Measurements from ENCODE around the gene C9orf85. TPM values are rescaled to one million over a fixed set of nuclear protein-coding genes. Genes with fewer than 3 reads are reported as not detected.

The C9orf85 gene
- total and polyA plus RNA-seq, 2 of the 4 experiments (the other 2 are of a cell fraction), result 4.3 to 8.4 TPM

GRCh38 chr9:71895955-71896354, 15.5 kb upstream of the C9orf85 start:
- Histone ChIP-seq H3K23ac (ENCODE audit: low read depth, low read length) (no peak overlapping the region), H3K36me3 (ENCODE audit: control insufficient read depth, insufficient read depth, low read length) (no peaks in the 10 kb centered on the region), H3K4ac (ENCODE audit: low read depth, low read length) (no peak overlapping the region), H2BK5ac (ENCODE audit: low read depth, low read length, poor library complexity, severe bottlenecking) (no peak overlapping the region), H3K4me3 (ENCODE audit: insufficient read depth, low read depth, low read length) (no peak overlapping the region), H2BK15ac (ENCODE audit: low read depth, low read length) (no peak overlapping the region), H3K79me1 (ENCODE audit: low read depth in 1 of 2, low read length in 2 of 2) (peaks cover 11 to 55% of the 10 kb centered on the region in 2 experiments), H3K4me1 (ENCODE audit: control insufficient read depth, insufficient read depth, low read length) (no peaks in the 10 kb centered on the region; the same call in none of the 2 replicates), H2AFZ (replicated peaks; ENCODE audit: low read length, poor library complexity) (no peak overlapping the region), H3K18ac (ENCODE audit: low read depth, low read length) (no peak overlapping the region), H2BK120ac (ENCODE audit: low read depth, low read length) (no peak overlapping the region), H2AK5ac (ENCODE audit: low read depth, low read length) (no peak overlapping the region), H4K8ac (ENCODE audit: low read depth in 2 of 2, low read length in 2 of 2) (no peak overlapping the region), H3K9me3 (ENCODE audit: control insufficient read depth, insufficient read depth, low read length) (no peaks in the 10 kb centered on the region), H3K14ac (replicated peaks; ENCODE audit: low read depth, low read length) (no peak overlapping the region), H3K56ac (ENCODE audit: extremely low read depth, insufficient read depth, low read length) (no peak overlapping the region), H3K4me2 (ENCODE audit: low read depth, low read length) (no peak overlapping the region), H3K27ac (ENCODE audit: insufficient read depth, low read length) (no peak overlapping the region), H3K9me1 (ENCODE audit: insufficient read depth, low read length) (no peaks in the 10 kb centered on the region), H3K9ac (ENCODE audit: low read depth, low read length) (no peak overlapping the region), H4K20me1 (ENCODE audit: insufficient read depth, low read length) (peaks cover 10% of the 10 kb centered on the region), H3K27me3 (ENCODE audit: control insufficient read depth, insufficient read depth, low read length) (no peaks in the 10 kb centered on the region), H4K5ac (ENCODE audit: low read depth, low read length) (no peak overlapping the region), H2BK20ac (ENCODE audit: low read depth, low read length) (no peak overlapping the region), H2AK9ac (replicated peaks; ENCODE audit: low read depth, low read length, poor library complexity) (no peak overlapping the region), H4K91ac (ENCODE audit: insufficient read depth, low read depth, low read length) (no peak overlapping the region)
- in situ Hi-C loops (cut with MboI; ENCODE audit: low sequenced_read_pairs), result no loop called here
- ATAC-seq (ENCODE audit: low read depth) (no peak), DNase-seq (no peak)
- POLR2A ChIA-PET (ENCODE audit: unreplicated experiment), result no interaction called here
- CTCF ChIA-PET, result no interaction called here
- intact Hi-C loops (cut with micrococcal nuclease), result no loop called here
- dilution Hi-C loops (cut with HindIII; ENCODE audit: low sequenced_read_pairs, unreplicated experiment), result no loop called here
- TF ChIP-seq CEBPB (IDR thresholded peaks at IDR 0.05; ENCODE audit: low read depth, low read length) (no peak), RAD21 (IDR thresholded peaks at IDR 0.05; ENCODE audit: low read length) (no peak), MAFK (IDR thresholded peaks at IDR 0.05; ENCODE audit: low read depth, low read length) (no peak), NFE2L2 (IDR thresholded peaks at IDR 0.05; ENCODE audit: low read depth, low read length) (no peak), SMC3 (IDR thresholded peaks at IDR 0.05; ENCODE audit: low read depth, low read length) (no peak), USF2 (IDR thresholded peaks at IDR 0.05; ENCODE audit: low read depth, low read length) (no peak), MXI1 (IDR thresholded peaks at IDR 0.05; ENCODE audit: borderline replicate concordance, low read depth, low read length) (no peak)
- BruUV-seq (replicated peaks), result no TSS peak
